HEK293T (cell line): Measurements from ENCODE around the gene TTC8.

Experiments used
- BHLHE40 ChIP-seq: fragments of 450-650 bp; IDR thresholded peaks from 2 replicates; pipeline ENCODE4 v1.6.1; 2016; ENCODE audit warnings: mild to moderate bottlenecking, moderate library complexity, borderline replicate concordance
- NFRKB ChIP-seq: fragments of 450-650 bp; IDR thresholded peaks from 2 replicates; pipeline ENCODE4 v1.6.1; 2016; ENCODE audit warnings: mild to moderate bottlenecking, moderate library complexity
- SP1 ChIP-seq: fragments of 450-650 bp; IDR thresholded peaks from 2 replicates; pipeline ENCODE4 v1.6.1; 2017
- TARDBP ChIP-seq: fragments of 450-650 bp; IDR thresholded peaks from 2 replicates; pipeline ENCODE4 v1.6.1; 2016
- ZNF384 ChIP-seq: fragments of 450-650 bp; IDR thresholded peaks from 2 replicates; pipeline ENCODE4 v1.6.1; 2016

DNA sequence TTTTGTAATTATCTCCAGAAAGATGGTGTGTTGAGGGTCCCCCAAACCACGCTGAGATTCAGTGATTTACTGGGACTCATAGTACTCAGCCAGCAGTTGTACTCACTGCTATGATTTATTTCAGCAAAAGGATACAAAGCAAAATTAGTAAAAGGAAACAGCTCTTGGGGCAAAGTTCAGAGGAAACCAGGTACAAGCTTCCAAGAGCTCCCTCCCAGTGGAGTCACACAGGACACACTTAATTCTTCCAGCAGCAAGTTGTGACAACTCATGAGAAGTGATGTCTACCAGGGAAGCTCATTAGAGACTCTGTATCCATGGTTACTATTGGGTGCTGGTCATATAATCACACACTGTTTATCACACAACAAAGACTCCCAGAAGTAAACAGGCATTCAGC lies 38.7 kb downstream of the TTC8 start:
- TF ChIP-seq SP1 (no peak), ZNF384 (no peak), NFRKB (no peak), BHLHE40 (no peak), TARDBP (no peak)
